Retinal pigment epithelial cell (primary cell): Measurements from ENCODE around the gene LCMT2.

Experiments
- DNase-seq: peaks from one replicate; pipeline ENCODE4 v3.0.0-alpha.2; 2010; ENCODE audit warnings: low read depth
- H3K4me3 ChIP-seq: 2 replicates; pipeline ENCODE4 v1.5.1; 2011; ENCODE audit warnings: mild to moderate bottlenecking, low read length, control low read depth, moderate library complexity
- TF ChIP-seq, protein P1 (sequence below): conservative IDR thresholded peaks from 2 replicates; pipeline ENCODE4 v1.5.1; 2011; ENCODE audit warnings: low read depth, low read length, control low read depth, inconsistent platforms

The LCMT2 gene, protein sequence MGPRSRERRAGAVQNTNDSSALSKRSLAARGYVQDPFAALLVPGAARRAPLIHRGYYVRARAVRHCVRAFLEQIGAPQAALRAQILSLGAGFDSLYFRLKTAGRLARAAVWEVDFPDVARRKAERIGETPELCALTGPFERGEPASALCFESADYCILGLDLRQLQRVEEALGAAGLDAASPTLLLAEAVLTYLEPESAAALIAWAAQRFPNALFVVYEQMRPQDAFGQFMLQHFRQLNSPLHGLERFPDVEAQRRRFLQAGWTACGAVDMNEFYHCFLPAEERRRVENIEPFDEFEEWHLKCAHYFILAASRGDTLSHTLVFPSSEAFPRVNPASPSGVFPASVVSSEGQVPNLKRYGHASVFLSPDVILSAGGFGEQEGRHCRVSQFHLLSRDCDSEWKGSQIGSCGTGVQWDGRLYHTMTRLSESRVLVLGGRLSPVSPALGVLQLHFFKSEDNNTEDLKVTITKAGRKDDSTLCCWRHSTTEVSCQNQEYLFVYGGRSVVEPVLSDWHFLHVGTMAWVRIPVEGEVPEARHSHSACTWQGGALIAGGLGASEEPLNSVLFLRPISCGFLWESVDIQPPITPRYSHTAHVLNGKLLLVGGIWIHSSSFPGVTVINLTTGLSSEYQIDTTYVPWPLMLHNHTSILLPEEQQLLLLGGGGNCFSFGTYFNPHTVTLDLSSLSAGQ

DNA sequence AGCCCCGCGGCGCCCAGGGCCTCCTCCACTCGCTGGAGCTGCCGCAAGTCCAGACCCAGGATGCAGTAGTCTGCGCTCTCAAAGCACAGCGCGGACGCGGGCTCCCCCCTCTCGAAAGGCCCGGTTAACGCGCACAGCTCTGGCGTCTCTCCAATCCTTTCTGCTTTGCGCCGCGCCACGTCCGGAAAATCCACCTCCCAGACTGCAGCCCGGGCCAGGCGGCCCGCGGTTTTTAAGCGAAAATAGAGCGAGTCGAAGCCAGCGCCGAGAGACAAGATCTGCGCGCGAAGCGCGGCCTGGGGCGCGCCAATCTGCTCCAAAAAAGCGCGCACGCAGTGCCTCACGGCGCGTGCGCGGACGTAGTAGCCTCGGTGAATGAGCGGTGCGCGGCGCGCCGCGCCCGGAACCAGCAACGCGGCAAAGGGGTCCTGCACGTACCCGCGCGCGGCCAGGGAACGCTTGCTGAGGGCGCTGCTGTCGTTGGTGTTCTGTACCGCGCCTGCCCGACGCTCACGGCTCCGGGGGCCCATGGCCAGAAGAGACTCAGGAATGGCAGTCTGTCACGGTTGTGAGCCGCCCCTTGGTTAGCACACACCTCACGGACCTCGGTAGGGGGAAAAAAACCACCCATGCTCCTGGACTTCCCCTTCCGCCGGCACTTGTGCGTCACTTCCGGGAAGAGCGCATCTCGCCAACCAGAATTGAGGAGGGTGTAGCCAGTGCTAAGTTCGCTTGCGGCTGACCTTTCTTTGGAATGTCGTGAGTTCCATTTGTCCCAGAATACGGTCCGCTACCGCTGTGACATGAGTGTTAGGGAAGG, at the start of gene LCMT2:
LCMT2 (minus strand) TSS at position 614 of the 820 bp plus-strand sequence; CDS start at position 530, 84 bp downstream.
- TF ChIP-seq, protein P1, sequence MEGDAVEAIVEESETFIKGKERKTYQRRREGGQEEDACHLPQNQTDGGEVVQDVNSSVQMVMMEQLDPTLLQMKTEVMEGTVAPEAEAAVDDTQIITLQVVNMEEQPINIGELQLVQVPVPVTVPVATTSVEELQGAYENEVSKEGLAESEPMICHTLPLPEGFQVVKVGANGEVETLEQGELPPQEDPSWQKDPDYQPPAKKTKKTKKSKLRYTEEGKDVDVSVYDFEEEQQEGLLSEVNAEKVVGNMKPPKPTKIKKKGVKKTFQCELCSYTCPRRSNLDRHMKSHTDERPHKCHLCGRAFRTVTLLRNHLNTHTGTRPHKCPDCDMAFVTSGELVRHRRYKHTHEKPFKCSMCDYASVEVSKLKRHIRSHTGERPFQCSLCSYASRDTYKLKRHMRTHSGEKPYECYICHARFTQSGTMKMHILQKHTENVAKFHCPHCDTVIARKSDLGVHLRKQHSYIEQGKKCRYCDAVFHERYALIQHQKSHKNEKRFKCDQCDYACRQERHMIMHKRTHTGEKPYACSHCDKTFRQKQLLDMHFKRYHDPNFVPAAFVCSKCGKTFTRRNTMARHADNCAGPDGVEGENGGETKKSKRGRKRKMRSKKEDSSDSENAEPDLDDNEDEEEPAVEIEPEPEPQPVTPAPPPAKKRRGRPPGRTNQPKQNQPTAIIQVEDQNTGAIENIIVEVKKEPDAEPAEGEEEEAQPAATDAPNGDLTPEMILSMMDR: no peak
- peak; percentile 83 for DNase-seq
- H3K4me3 ChIP-seq: peak within 1 kb of the TSS; percentile 72

DNA sequence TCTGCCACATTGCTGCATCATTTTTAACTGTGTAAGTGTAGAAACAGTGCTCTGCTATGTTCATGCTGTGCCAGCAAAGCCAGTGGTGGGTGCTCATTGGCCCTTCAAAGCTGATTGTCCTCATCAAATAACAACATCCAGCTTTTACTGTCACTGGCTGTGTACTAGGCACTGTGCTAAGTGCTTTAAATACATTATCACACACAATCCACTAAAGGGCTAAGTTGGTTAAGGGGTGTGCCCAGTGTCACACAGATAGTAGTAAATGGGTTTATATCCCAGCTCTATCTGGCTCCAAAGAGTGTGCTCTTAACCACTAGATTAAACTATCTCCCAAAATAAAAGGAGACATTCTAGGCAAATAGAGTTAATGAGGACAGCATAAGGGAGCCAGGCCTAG, 48.2 kb upstream of the LCMT2 start:
- no peak overlapping the region for H3K4me3 ChIP-seq
- TF ChIP-seq, protein P1: no peak
- no peak for DNase-seq

DNA sequence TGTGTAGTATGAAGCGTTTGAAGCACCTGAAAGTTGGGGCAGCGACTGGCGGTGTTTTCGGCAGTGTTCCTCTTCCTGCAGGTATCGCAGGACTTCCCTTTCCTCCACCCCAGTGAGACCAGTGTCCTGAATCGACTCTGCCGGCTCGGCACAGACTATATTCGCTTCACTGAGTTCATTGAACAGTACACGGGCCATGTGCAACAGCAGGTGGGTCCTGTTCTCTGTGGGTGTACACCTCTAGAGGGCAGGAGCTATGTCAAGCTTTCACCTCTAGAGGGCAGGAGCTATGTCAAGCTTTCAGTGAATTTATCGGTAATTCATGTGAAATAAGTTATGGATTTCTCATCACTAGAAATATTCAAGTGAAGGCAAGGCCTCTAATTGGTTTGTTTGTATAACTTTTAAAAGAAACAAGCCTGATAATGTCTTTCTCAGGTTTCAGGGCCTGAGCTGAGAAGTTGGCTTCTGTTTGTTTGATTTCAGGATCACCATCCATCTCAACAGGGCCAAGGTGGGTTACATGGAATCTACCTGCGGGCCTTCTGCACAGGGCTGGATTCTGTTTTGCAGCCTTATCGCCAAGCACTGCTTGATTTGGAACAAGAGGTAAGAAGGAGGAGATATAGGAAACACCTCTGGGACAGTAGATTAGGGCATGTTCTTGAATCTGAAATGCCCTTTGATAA, 45.8 kb upstream of the LCMT2 start:
- TF ChIP-seq, protein P1: peak; percentile 84
- DNase-seq: no peak
- H3K4me3 ChIP-seq: no peak overlapping the region

DNA sequence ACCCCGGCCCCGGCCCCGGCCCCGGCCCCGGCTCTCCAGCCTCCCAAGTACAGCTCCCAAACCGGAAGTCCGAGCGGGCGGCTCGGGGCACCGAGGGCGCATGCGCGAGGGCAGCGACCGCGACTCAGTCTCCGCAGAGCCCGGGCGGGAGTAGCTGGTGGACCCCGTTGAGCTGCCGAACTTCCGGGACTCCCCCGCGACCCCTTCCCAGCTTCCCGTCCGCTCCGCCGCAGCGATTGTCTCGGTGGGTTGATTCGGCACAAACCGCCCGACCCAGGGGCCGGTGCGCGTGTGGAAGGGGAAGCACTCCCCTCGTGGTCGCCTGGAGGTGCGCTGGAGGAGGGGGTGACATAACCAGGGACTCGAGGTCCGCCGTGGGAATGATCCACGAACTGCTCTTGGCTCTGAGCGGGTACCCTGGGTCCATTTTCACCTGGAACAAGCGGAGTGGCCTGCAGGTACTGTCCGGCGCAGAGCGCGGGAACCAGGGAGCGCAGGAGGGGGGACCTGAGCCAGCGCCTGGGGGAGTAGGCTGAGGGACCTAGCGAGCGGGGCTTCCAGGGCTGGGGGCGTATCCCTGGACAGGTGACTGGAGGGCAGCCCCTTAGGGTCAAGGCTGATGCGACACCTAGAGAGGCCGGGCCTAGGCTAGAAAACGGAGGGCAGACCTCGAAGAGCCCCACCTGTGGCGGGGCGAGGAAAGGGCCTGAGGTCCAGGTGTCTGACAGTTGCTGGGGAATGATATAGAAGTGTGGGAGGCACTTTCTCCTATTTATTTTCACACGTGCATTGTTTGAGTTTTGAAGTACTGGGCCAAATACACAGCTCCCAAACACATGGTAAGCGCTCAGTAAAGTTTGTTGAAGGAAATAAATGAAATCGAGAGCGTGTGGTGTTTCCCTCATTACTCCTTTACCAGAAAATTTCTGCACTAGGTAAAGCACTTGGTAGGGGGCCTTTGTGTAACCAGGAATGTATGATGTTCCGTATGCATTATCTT, 40.9 kb upstream of the LCMT2 start, which contains the start of the genes TUBGCP4 and ZSCAN29:
TUBGCP4 (plus strand) TSS at position 127 of the 1,000 bp plus-strand sequence; CDS start at position 381, 254 bp downstream.
ZSCAN29 (minus strand) TSS at position 69 of the 1,000 bp plus-strand sequence. CDS start 1,130 bp downstream, outside the sequence.
- TF ChIP-seq, protein P1: peak; percentile 45
- H3K4me3 ChIP-seq: peak within 1 kb of the TSS; percentile 82
- no peak for DNase-seq

DNA sequence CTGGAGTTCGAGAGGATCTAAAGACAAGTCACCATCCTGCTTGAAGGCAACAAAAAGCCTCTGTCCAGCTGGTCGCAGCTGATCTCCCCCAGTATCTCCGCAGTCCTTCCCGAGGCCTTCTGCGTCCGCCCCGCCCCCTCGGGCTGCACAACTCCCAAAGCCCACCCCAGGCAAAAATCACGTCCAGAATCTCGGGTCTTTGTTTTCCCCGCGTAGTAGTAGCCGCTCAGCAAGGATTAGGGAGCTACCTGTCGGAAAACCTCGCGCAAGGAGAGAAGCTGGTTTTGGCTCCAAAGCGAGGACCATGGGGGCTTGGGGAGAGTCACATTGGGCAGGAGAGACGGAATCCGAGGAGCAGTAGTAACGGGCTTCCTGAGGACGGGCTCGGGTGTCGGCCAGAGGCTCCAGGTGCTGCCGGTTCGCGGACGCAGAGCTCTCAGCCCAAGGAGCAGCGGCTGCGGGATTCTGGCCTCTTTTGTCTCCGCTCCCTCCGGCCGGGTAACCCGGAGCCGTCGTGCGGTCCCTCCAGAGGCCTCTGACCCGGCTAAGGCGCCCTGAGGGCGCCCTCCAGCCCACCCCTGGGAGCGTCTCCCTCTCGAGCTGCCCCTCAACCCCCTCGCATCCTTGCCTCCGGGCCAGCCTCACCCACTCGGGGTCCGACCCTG, 40.1 kb upstream of the LCMT2 start:
- TF ChIP-seq, protein P1: no peak
- peak overlapping the region; percentile 82 for H3K4me3 ChIP-seq
- no peak for DNase-seq
